ENCODE results near the gene ARID5A.

The ARID5A gene

GRCh38 chr2:96507957-96508520 lies 28.5 kb upstream of the ARID5A start:
- peak; percentile 80 for DNase-seq (ENCODE audit: low spot score)

GRCh38 chr2:96508521-96509113 lies 27.9 kb upstream of the ARID5A start:
- no peak for DNase-seq (ENCODE audit: low spot score)

GRCh38 chr2:96509114-96509846 lies 27.3 kb upstream of the ARID5A start:
- DNase-seq (ENCODE audit: low spot score), result peak; percentile 43

GRCh38 chr2:96509847-96510230 lies 26.7 kb upstream of the ARID5A start:
- DNase-seq (ENCODE audit: low spot score), result no peak

GRCh38 chr2:96510931-96511595 lies 25.5 kb upstream of the ARID5A start:
- DNase-seq (ENCODE audit: low spot score), result no peak

GRCh38 chr2:96511851-96512250 lies 24.7 kb upstream of the ARID5A start:
- DNase-seq (ENCODE audit: low spot score), result no peak

- no peak for DNase-seq (ENCODE audit: low spot score)
Observed at GRCh38 chr2:96512341-96512740, 24.2 kb upstream of the ARID5A start.

GRCh38 chr2:96514521-96514920 lies 22.0 kb upstream of the ARID5A start:
- no peak for DNase-seq (ENCODE audit: low spot score)

GRCh38 chr2:96517079-96517478 lies 19.5 kb upstream of the ARID5A start:
- no peak for DNase-seq (ENCODE audit: low spot score)

GRCh38 chr2:96520231-96520630 lies 16.3 kb upstream of the ARID5A start:
- DNase-seq (ENCODE audit: low spot score), result no peak

GRCh38 chr2:96520697-96521096 lies 15.9 kb upstream of the ARID5A start:
- DNase-seq (ENCODE audit: low spot score), result no peak

GRCh38 chr2:96521219-96521618 lies 15.3 kb upstream of the ARID5A start:
- DNase-seq (ENCODE audit: low spot score), result no peak

- DNase-seq (ENCODE audit: low spot score), result no peak
Observed at GRCh38 chr2:96522304-96523203, 14.0 kb upstream of the ARID5A start.

- DNase-seq (ENCODE audit: low spot score), result no peak
Observed at GRCh38 chr2:96523659-96524481, 12.7 kb upstream of the ARID5A start.

- DNase-seq (ENCODE audit: low spot score), result no peak
Observed at GRCh38 chr2:96524482-96525210, 11.9 kb upstream of the ARID5A start.

- no peak for DNase-seq (ENCODE audit: low spot score)
Observed at GRCh38 chr2:96525211-96525507, 11.4 kb upstream of the ARID5A start.

GRCh38 chr2:96526101-96526591 lies 10.4 kb upstream of the ARID5A start:
- no peak for DNase-seq (ENCODE audit: low spot score)

GRCh38 chr2:96526615-96527285 lies 9.8 kb upstream of the ARID5A start:
- DNase-seq (ENCODE audit: low spot score), result no peak

GRCh38 chr2:96527286-96528005 lies 9.1 kb upstream of the ARID5A start:
- peak; percentile 46 for DNase-seq (ENCODE audit: low spot score)
